ENCODE measurements around the gene LHX2.

LHX2 gene

GRCh38 chr9:124052401-124052800 is 40.8 kb downstream of the LHX2 start:
- DNase-seq (ENCODE audit: insufficient read length, low spot score) (no peak), FAIRE-seq (no peak)

GRCh38 chr9:124054582-124055227 is 43.1 kb downstream of the LHX2 start:
- DNase-seq (ENCODE audit: insufficient read length, low spot score) (no peak), FAIRE-seq (peak; percentile 51)

- no peak for FAIRE-seq
- DNase-seq (ENCODE audit: insufficient read length, low spot score): no peak
These were observed 49.5 kb downstream of the LHX2 start for GRCh38 chr9:124060844-124061605.

GRCh38 chr9:124062172-124062571 is 50.6 kb downstream of the LHX2 start:
- peak; percentile 4 for FAIRE-seq

GRCh38 chr9:124066783-124067577 is 55.4 kb downstream of the LHX2 start:
- DNase-seq (ENCODE audit: insufficient read length, low spot score): no peak
- FAIRE-seq: no peak

More at GRCh38 chr9:124062172-124062571, 50.6 kb downstream of the LHX2 start:
- no peak for DNase-seq (ENCODE audit: insufficient read length, low spot score)

GRCh38 chr9:124068251-124068650 is 56.7 kb downstream of the LHX2 start:
- DNase-seq (ENCODE audit: insufficient read length, low spot score) (no peak), FAIRE-seq (no peak)

GRCh38 chr9:124074746-124075145 is 63.2 kb downstream of the LHX2 start:
- FAIRE-seq (no peak), DNase-seq (ENCODE audit: insufficient read length, low spot score) (no peak)

GRCh38 chr9:124075761-124076160 is 64.2 kb downstream of the LHX2 start:
- DNase-seq (ENCODE audit: insufficient read length, low spot score) (no peak), FAIRE-seq (no peak)

- FAIRE-seq (no peak), DNase-seq (ENCODE audit: insufficient read length, low spot score) (no peak)
These were observed 66.5 kb downstream of the LHX2 start for GRCh38 chr9:124077915-124078572.

- FAIRE-seq (no peak), DNase-seq (ENCODE audit: insufficient read length, low spot score) (no peak)
These were observed 67.1 kb downstream of the LHX2 start for GRCh38 chr9:124078641-124079040.

GRCh38 chr9:124079176-124079925 is 67.8 kb downstream of the LHX2 start:
- FAIRE-seq: no peak
- no peak for DNase-seq (ENCODE audit: insufficient read length, low spot score)

GRCh38 chr9:124082622-124083021 is 71.1 kb downstream of the LHX2 start:
- no peak for DNase-seq (ENCODE audit: insufficient read length, low spot score)
- no peak for FAIRE-seq

Measured in GM19239 (cell line).